Pancreas (tissue), 10 donors: ENCODE results near the gene NUDT15. TPM values are rescaled to one million over a fixed set of nuclear protein-coding genes. Genes with fewer than 3 reads are reported as not detected.

ENCODE experiments used
- ATAC-seq, 4 donors: fragments of 200-7000 bp; cut with Tn5 transposase; one replicate each; pipeline versions ENCODE4 v1.8.0 to v1.9.1; 2020; ENCODE audit warnings: mild to moderate bottlenecking in 4 of 4, moderate library complexity in 4 of 4
- DNase-seq, 6 donors: peaks; one replicate each; pipeline ENCODE4 v3.0.0-alpha.2; 2020
- FAIRE-seq: peaks from 2 replicates; lab custom pipeline; 2012; peaks lifted over from hg19 to GRCh38; lab: Jason Lieb, UNC
- H3K27ac ChIP-seq, 4 donors: fragments of 200-600 bp; sonication (generic); 1 replicate in 3 of 4; 2 replicates in 1 of 4; pipeline versions ENCODE4 v1.5.0 to v1.8.0; 2020
- H3K27me3 ChIP-seq, 4 donors: fragments of 200-600 bp; one replicate each; pipeline ENCODE4 v1.8.0; 2021
- H3K36me3 ChIP-seq, 3 donors: fragments of 200-600 bp; sonication (generic) in 1 of 3; one replicate each; pipeline versions ENCODE4 v1.5.0 to v1.8.0; 2020 to 2021
- H3K4me1 ChIP-seq, 3 donors: fragments of 200-600 bp; one replicate each; pipeline ENCODE4 v1.8.0; 2021
- H3K4me3 ChIP-seq, 4 donors: fragments of 200-600 bp; sonication (generic) in 2 of 4; one replicate each; pipeline versions ENCODE4 v1.5.0 to v1.8.0; 2020 to 2021
- H3K9me3 ChIP-seq, 4 donors: fragments of 200-600 bp; one replicate each; pipeline ENCODE4 v1.8.0; 2021
- CTCF ChIP-seq, 4 donors: fragments of 200-600 bp; sonication (generic) in 3 of 4; IDR thresholded peaks; one replicate each; pipeline versions ENCODE4 v1.5.0 to v1.8.0; 2021; ENCODE audit warnings: antibody characterized with exemption in 4 of 4
- WGBS, 2 donors: extraction: QIAGEN DNeasy Blood & Tissue Kit; methylation state at CpG; one replicate each; pipeline ENCODE4 v1.1.7; 2013; 5-methylcytosine and 5-hydroxymethylcytosine counted together
- intact Hi-C, 3 donors: fragments of 100-400 bp; cut with DNase I; formaldehyde crosslinking; loops; one replicate each; pipeline versions ENCODE4 v1.11.1 to v1.14.2; 2022
- polyA plus RNA-seq, 2 donors: library from polyadenylated mRNA; stranded (reverse); fragments of 200-250 nt; gene quantifications; one replicate each; pipeline ENCODE4 v1.2.3, GENCODE V29; 2013
- total RNA-seq, 6 donors: library from RNA; stranded (reverse); fragmentation: NEBNext Ultra II Directional in 4 of 6; extraction: Animal tissue kit (Norgen Biotek cat#: 25700) in 4 of 6; gene quantifications; one replicate each; pipeline versions ENCODE4 v1.2.1 to v1.2.4, GENCODE V29; 2021 to 2023
- donor health status: healthy with polysubstance abuse.
- donor health status: DM: no; HTN: no; CAD: no; lungs with moderate emphysema.
- donor health status: DM: no; HTN: no; CAD: no.
- donor health status: control.
- donor health status: control.
- donor health status: Bipolar disorder and iron deficiency.
- donor health status: DM: yes; HTN: yes; CAD: no.
- donor health status: DM: no; HTN: no; CAD: no.
- donor health status: DM: no; HTN: no; CAD: no.
- donor health status: DM: yes; HTN: yes; CAD: no.

NUDT15 gene
- total and polyA plus RNA-seq, 8 donors: 3.3 to 7.3 (median 5.6) TPM

GRCh38 chr13:48014359-48014758, 23.2 kb upstream of the NUDT15 start:
- ATAC-seq (no peak), DNase-seq (no peak), FAIRE-seq (no peak)
- Histone ChIP-seq H3K36me3 (no peaks in the 10 kb centered on the region), H3K4me3 (no peak overlapping the region), H3K27me3 (no peaks in the 10 kb centered on the region), H3K4me1 (no peaks in the 10 kb centered on the region), H3K27ac (no peak overlapping the region), H3K9me3 (no peaks in the 10 kb centered on the region)
- WGBS, 2 donors: 72 to 86% methylated on average over 2 of the region's 2 CpGs
- intact Hi-C loops: no loop called here
- no peak for TF ChIP-seq CTCF (IDR thresholded peaks at IDR 0.05)

- ATAC-seq (no peak), FAIRE-seq (no peak)
Observed at GRCh38 chr13:48018637-48019036, 18.9 kb upstream of the NUDT15 start.

DNA sequence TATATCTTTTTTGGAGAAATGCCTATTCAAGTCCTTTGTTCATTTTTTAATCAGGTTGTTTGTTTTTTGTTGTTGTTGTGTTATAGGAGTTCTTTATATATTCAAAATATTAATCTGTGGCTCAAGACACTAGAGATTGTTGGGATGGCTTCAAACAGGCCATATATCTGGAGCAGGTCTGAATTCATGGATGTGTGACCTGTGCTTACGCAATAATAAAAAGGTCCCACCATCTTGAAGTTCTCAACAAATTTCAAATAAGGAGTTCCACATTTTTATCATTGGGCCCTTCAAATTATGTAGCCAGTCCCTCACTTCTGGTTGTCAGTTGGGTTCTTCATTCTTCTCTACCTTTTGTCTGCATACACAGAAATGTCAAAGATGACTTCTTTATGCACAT, 17.7 kb upstream of the NUDT15 start:
- intact Hi-C loops: no loop called here
- ATAC-seq (no peak), FAIRE-seq (no peak), DNase-seq (no peak)
- H3K9me3 ChIP-seq: no peaks in the 10 kb centered on the region
- H3K4me1 ChIP-seq: no peaks in the 10 kb centered on the region
- H3K27ac ChIP-seq: no peak overlapping the region
- no peak for TF ChIP-seq CTCF (IDR thresholded peaks at IDR 0.05)
- WGBS, 2 donors: 0 to 92% methylated on average over 1 of the region's 1 CpG
- no peaks in the 10 kb centered on the region for H3K27me3 ChIP-seq
- no peaks in the 10 kb centered on the region for H3K36me3 ChIP-seq
- no peak overlapping the region for H3K4me3 ChIP-seq

More at GRCh38 chr13:48018637-48019036, 18.9 kb upstream of the NUDT15 start:
- H3K9me3 ChIP-seq: no peaks in the 10 kb centered on the region
- TF ChIP-seq CTCF (IDR thresholded peaks at IDR 0.05): no peak
- 95 to 100% methylated on average over 2 of the region's 2 CpGs for WGBS, 2 donors
- no peaks in the 10 kb centered on the region for H3K36me3 ChIP-seq
- H3K27me3 ChIP-seq: no peaks in the 10 kb centered on the region
- H3K4me1 ChIP-seq: no peaks in the 10 kb centered on the region
- H3K4me3 ChIP-seq: no peak overlapping the region
- intact Hi-C loops: no loop called here
- DNase-seq: no peak
- no peak overlapping the region for H3K27ac ChIP-seq

DNA sequence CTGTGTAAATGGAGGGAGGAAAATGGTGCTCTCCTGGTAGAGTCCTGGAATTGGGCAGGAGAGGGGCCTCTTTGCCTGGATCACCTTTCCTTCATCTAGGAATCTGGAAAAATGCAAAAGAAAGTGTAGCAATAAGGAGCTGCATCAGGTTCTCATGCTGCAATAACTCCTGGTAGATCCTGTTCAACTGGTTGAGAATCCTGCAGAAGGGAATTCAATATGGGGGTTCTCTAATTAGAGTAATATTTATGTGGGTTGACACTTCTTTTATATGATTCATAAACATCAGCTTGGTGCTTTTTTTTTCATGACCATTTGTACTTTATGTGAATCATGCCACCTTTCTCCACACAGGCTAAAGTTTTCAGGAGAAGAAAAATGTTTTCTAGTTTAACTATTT, 9.5 kb upstream of the NUDT15 start:
- H3K4me1 ChIP-seq: no peaks in the 10 kb centered on the region
- H3K27ac ChIP-seq: no peak overlapping the region
- ATAC-seq (no peak), FAIRE-seq (no peak), DNase-seq (no peak)
- TF ChIP-seq CTCF (IDR thresholded peaks at IDR 0.05): no peak
- no peaks in the 10 kb centered on the region for H3K27me3 ChIP-seq
- no peaks in the 10 kb centered on the region for H3K9me3 ChIP-seq
- no peak overlapping the region for H3K4me3 ChIP-seq
- no peaks in the 10 kb centered on the region for H3K36me3 ChIP-seq
- intact Hi-C loops: no loop called here

GRCh38 chr13:48029859-48030258, 7.7 kb upstream of the NUDT15 start:
- TF ChIP-seq CTCF (IDR thresholded peaks at IDR 0.05): no peak
- Histone ChIP-seq H3K36me3 (no peaks in the 10 kb centered on the region), H3K27ac (no peak overlapping the region), H3K9me3 (no peaks in the 10 kb centered on the region), H3K27me3 (no peaks in the 10 kb centered on the region), H3K4me3 (no peak overlapping the region), H3K4me1 (no peaks in the 10 kb centered on the region)
- ATAC-seq (no peak), DNase-seq (no peak), FAIRE-seq (no peak)
- intact Hi-C loops: no loop called here
- WGBS, 2 donors: 70 to 94% methylated on average over 2 of the region's 2 CpGs
